ENCODE measurements around the gene PTPN7. TPM values are rescaled to one million over a fixed set of nuclear protein-coding genes. Genes with fewer than 3 reads are reported as not detected.

The PTPN7 gene
- total and polyA plus RNA-seq, 8 donors: 1.0 to 11.7 (median 1.5) TPM

GRCh38 chr1:202204065-202204464 lies 43.7 kb upstream of the PTPN7 start:
- Histone ChIP-seq H3K4me3 (no peak overlapping the region), H3K9me3 (no peaks in the 10 kb centered on the region), H3K27ac (no peak overlapping the region), H3K4me1 (peaks cover 4 to 12% of the 10 kb centered on the region in 2 donors), H3K36me3 (no peaks in the 10 kb centered on the region), H3K27me3 (peaks cover 0 to 20% of the 10 kb centered on the region in 2 donors)
- intact Hi-C loops (cut with DNase I): no loop called here
- DNase-seq (no peak), ATAC-seq (no peak)
- no peak for TF ChIP-seq CTCF (IDR thresholded peaks at IDR 0.05)

GRCh38 chr1:202203238-202204039 lies 43.0 kb upstream of the PTPN7 start:
- no peaks in the 10 kb centered on the region for H3K36me3 ChIP-seq
- DNase-seq (no peak), ATAC-seq (no peak)
- H3K27ac ChIP-seq: no peak overlapping the region
- H3K27me3 ChIP-seq: peaks cover 0 to 18% of the 10 kb centered on the region in 2 donors
- intact Hi-C loops (cut with DNase I): no loop called here
- no peak overlapping the region for H3K4me3 ChIP-seq
- peaks cover 4 to 12% of the 10 kb centered on the region in 2 donors for H3K4me1 ChIP-seq
- no peak for TF ChIP-seq CTCF (IDR thresholded peaks at IDR 0.05)
- no peaks in the 10 kb centered on the region for H3K9me3 ChIP-seq

GRCh38 chr1:202202500-202203168 lies 42.2 kb upstream of the PTPN7 start:
- H3K9me3 ChIP-seq: no peaks in the 10 kb centered on the region
- peaks cover 0 to 18% of the 10 kb centered on the region in 2 donors for H3K27me3 ChIP-seq
- H3K4me1 ChIP-seq: peaks cover 4 to 12% of the 10 kb centered on the region in 2 donors
- no peak overlapping the region for H3K27ac ChIP-seq
- DNase-seq (no peak), ATAC-seq (no peak)
- H3K4me3 ChIP-seq: no peak overlapping the region
- H3K36me3 ChIP-seq: no peaks in the 10 kb centered on the region
- TF ChIP-seq CTCF (IDR thresholded peaks at IDR 0.05): no peak
- intact Hi-C loops (cut with DNase I): no loop called here

- Histone ChIP-seq H3K4me1 (peaks cover 0 to 12% of the 10 kb centered on the region in 2 donors), H3K9me3 (no peaks in the 10 kb centered on the region), H3K27ac (no peak overlapping the region), H3K4me3 (no peak overlapping the region), H3K27me3 (peaks cover 0 to 12% of the 10 kb centered on the region in 2 donors), H3K36me3 (no peaks in the 10 kb centered on the region)
- TF ChIP-seq CTCF (IDR thresholded peaks at IDR 0.05): no peak
- DNase-seq: no peak
- no peak for ATAC-seq
- intact Hi-C loops (cut with DNase I): no loop called here
Measured at GRCh38 chr1:202201971-202202370, 41.6 kb upstream of the PTPN7 start.

DNA sequence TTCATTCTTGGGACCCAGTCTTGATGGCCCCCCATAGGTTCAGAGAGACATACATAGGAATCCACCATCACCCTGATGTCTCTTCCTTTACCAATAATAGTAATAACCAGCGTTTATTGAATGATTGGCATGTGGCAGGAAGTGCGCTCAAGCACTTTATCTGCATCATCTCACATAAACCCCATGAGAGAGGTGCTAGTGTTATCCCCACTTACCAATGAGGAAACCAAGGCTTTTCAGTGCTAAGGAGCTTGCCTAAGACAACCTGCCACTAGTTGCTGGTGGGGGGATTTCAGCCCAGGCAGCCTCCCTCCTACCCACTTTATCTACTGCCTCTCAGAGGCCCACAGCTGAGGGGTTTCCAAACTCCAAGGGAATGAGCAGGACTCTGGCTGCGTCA lies 40.9 kb upstream of the PTPN7 start:
- Histone ChIP-seq H3K27ac (no peak overlapping the region), H3K36me3 (no peaks in the 10 kb centered on the region), H3K27me3 (peaks cover 0 to 9% of the 10 kb centered on the region in 2 donors), H3K4me3 (no peak overlapping the region), H3K4me1 (peaks cover 0 to 12% of the 10 kb centered on the region in 2 donors), H3K9me3 (no peaks in the 10 kb centered on the region)
- DNase-seq (no peak), ATAC-seq (no peak)
- intact Hi-C loops (cut with DNase I): no loop called here
- no peak for TF ChIP-seq CTCF (IDR thresholded peaks at IDR 0.05)
